ENCODE data around the gene CHMP4B.

DNA sequence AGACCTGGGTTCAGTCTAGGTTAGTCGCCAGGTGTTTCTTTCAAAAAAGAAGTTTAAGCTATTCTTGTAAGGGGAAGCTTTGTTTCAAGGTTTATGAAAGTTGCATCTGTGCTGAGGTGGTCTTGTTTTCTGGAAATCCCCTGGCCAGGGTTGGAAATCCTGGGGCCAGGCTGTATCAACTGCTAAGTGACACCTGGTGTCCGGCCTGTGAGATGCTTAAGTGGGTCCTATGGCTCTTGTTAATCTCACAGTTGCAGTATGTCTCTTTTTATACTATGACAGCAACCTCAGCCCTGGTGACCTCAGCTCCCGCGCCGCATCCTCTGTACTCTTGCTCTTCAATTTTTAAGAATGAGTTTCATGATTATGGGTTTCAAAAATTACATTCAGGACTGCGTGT, 72.0 kb downstream of the CHMP4B start:
- no peak for TF ChIP-seq POLR2AphosphoS5 (IDR thresholded peaks at IDR 0.05)
- TF ChIP-seq, protein P1, sequence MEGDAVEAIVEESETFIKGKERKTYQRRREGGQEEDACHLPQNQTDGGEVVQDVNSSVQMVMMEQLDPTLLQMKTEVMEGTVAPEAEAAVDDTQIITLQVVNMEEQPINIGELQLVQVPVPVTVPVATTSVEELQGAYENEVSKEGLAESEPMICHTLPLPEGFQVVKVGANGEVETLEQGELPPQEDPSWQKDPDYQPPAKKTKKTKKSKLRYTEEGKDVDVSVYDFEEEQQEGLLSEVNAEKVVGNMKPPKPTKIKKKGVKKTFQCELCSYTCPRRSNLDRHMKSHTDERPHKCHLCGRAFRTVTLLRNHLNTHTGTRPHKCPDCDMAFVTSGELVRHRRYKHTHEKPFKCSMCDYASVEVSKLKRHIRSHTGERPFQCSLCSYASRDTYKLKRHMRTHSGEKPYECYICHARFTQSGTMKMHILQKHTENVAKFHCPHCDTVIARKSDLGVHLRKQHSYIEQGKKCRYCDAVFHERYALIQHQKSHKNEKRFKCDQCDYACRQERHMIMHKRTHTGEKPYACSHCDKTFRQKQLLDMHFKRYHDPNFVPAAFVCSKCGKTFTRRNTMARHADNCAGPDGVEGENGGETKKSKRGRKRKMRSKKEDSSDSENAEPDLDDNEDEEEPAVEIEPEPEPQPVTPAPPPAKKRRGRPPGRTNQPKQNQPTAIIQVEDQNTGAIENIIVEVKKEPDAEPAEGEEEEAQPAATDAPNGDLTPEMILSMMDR (IDR thresholded peaks at IDR 0.05), result no peak

Measured in upper lobe of left lung (tissue), 4 donors.